ENCODE results near the gene OAT.
"Not testable (repeated sequence)": the region's sequence is repeated elsewhere in the genome, so short reads cannot be mapped to it uniquely, and the experiment has no call there.

The OAT gene

GRCh38 chr10:124376411-124376810 lies 42.3 kb downstream of the OAT start:
- DNase-seq: no peak

GRCh38 chr10:124375691-124376090 lies 43.0 kb downstream of the OAT start:
- DNase-seq: no peak

GRCh38 chr10:124375353-124375614 lies 43.4 kb downstream of the OAT start:
- no peak for DNase-seq

GRCh38 chr10:124374535-124375352 lies 44.0 kb downstream of the OAT start:
- no peak for DNase-seq

- no peak for DNase-seq
These were observed 45.8 kb downstream of the OAT start for GRCh38 chr10:124372899-124373298.

GRCh38 chr10:124370426-124370825 lies 48.3 kb downstream of the OAT start:
- DNase-seq: no peak

GRCh38 chr10:124369986-124370385 lies 48.7 kb downstream of the OAT start:
- DNase-seq: no peak

GRCh38 chr10:124369533-124369932 lies 49.2 kb downstream of the OAT start:
- not testable (repeated sequence) for DNase-seq

- no peak for DNase-seq
These were observed 49.7 kb downstream of the OAT start for GRCh38 chr10:124369066-124369465.

GRCh38 chr10:124367936-124368335 lies 50.8 kb downstream of the OAT start:
- no peak for DNase-seq

- DNase-seq: no peak
These were observed 51.3 kb downstream of the OAT start for GRCh38 chr10:124367414-124367813.

GRCh38 chr10:124366825-124367224 lies 51.9 kb downstream of the OAT start:
- DNase-seq: no peak

- no peak for DNase-seq
These were observed 52.4 kb downstream of the OAT start for GRCh38 chr10:124366343-124366742.

- DNase-seq: peak; percentile 81
These were observed 54.0 kb downstream of the OAT start for GRCh38 chr10:124364674-124365073.

- DNase-seq: no peak
These were observed 56.2 kb downstream of the OAT start for GRCh38 chr10:124362568-124362967.

- DNase-seq: no peak
These were observed 59.3 kb downstream of the OAT start for GRCh38 chr10:124359336-124359832.

GRCh38 chr10:124357561-124357885 lies 61.2 kb downstream of the OAT start:
- no peak for DNase-seq

- DNase-seq: no peak
These were observed 61.8 kb downstream of the OAT start for GRCh38 chr10:124356701-124357560.

GRCh38 chr10:124354411-124355382 lies 64.0 kb downstream of the OAT start:
- DNase-seq: peak; percentile 80

GRCh38 chr10:124353896-124354295 lies 64.8 kb downstream of the OAT start:
- DNase-seq: no peak

GRCh38 chr10:124353091-124353815 lies 65.5 kb downstream of the OAT start:
- no peak for DNase-seq

GRCh38 chr10:124351481-124352220 lies 67.1 kb downstream of the OAT start:
- no peak for DNase-seq

Data from DMS53 (cell line).